DND-41 (cell line): Measurements from ENCODE around the gene GTF3C2.
A peak's percentile ranks its signal among the peaks of the same experiment; 100 is the strongest.

Experiments used
- ATAC-seq: fragments of 200-7000 bp; cut with Tn5 transposase; 3 replicates; pipeline ENCODE4 v1.9.1; 2021; ENCODE audit warnings: low read depth; ENCODE audit not compliant: insufficient read depth
- DNase-seq: peaks from one replicate; pipeline ENCODE4 v3.0.0-alpha.2; 2020
- H2AFZ ChIP-seq: 2 replicates; pipeline ENCODE4 v1.6.0; 2012; ENCODE audit warnings: low read depth, low read length
- H3K27ac ChIP-seq: 2 replicates; pipeline ENCODE4 v1.5.1; 2012; ENCODE audit warnings: low read length, inconsistent platforms
- H3K27me3 ChIP-seq: fragments of 200-600 bp; sonication (generic); 2 replicates; pipeline ENCODE4 v1.6.0; 2012; ENCODE audit warnings: low read length, mild to moderate bottlenecking, inconsistent platforms; ENCODE audit not compliant: insufficient read depth, poor library complexity
- H3K36me3 ChIP-seq: 2 replicates; pipeline ENCODE4 v1.5.1; 2012; ENCODE audit warnings: low read length, inconsistent platforms; ENCODE audit not compliant: insufficient read depth
- H3K4me1 ChIP-seq: 2 replicates; pipeline ENCODE4 v1.5.1; 2012; ENCODE audit warnings: mild to moderate bottlenecking, low read length; ENCODE audit not compliant: insufficient read depth
- H3K4me2 ChIP-seq: 2 replicates; pipeline ENCODE4 v1.6.0; 2012; ENCODE audit warnings: mild to moderate bottlenecking, moderate library complexity, low read length, inconsistent platforms; ENCODE audit not compliant: insufficient read depth
- H3K4me3 ChIP-seq, 2 experiments: fragments of 200-600 bp in 1 of 2; shearing (Covaris generic) in 1 of 2; 2 replicates each; pipeline ENCODE4 v1.5.1; 2012 to 2016; ENCODE audit warnings: inconsistent platforms in 2 of 2, low read length in 2 of 2, mild to moderate bottlenecking in 2 of 2, low read depth in 1 of 2, moderate library complexity in 1 of 2
- H3K79me2 ChIP-seq: 2 replicates; pipeline ENCODE4 v1.6.0; 2012; ENCODE audit warnings: low read length, inconsistent platforms; ENCODE audit not compliant: insufficient read depth
- H3K9ac ChIP-seq: 2 replicates; pipeline ENCODE4 v1.6.0; 2012; ENCODE audit warnings: low read depth, mild to moderate bottlenecking, inconsistent platforms, low read length, moderate library complexity
- H3K9me3 ChIP-seq: 2 replicates; pipeline ENCODE4 v1.5.1; 2012; ENCODE audit warnings: low read length, moderate library complexity, mild to moderate bottlenecking, inconsistent platforms; ENCODE audit not compliant: insufficient read depth, severe bottlenecking
- H4K20me1 ChIP-seq: 2 replicates; pipeline ENCODE4 v1.6.0; 2012; ENCODE audit warnings: low read length; ENCODE audit not compliant: insufficient read depth
- EZH2 ChIP-seq: IDR thresholded peaks from 3 replicates; pipeline ENCODE4 v1.6.1; 2012; ENCODE audit warnings: borderline replicate concordance, low read depth, mild to moderate bottlenecking, moderate library complexity, low read length, inconsistent platforms; ENCODE audit not compliant: severe bottlenecking
- TF ChIP-seq, protein P1 (sequence below): IDR thresholded peaks from 2 replicates; pipeline ENCODE4 v1.5.1; 2012; ENCODE audit warnings: borderline replicate concordance, low read length, moderate library complexity, mild to moderate bottlenecking; ENCODE audit not compliant: poor library complexity, severe bottlenecking; ENCODE audit errors: extremely low read depth

The GTF3C2 gene, protein sequence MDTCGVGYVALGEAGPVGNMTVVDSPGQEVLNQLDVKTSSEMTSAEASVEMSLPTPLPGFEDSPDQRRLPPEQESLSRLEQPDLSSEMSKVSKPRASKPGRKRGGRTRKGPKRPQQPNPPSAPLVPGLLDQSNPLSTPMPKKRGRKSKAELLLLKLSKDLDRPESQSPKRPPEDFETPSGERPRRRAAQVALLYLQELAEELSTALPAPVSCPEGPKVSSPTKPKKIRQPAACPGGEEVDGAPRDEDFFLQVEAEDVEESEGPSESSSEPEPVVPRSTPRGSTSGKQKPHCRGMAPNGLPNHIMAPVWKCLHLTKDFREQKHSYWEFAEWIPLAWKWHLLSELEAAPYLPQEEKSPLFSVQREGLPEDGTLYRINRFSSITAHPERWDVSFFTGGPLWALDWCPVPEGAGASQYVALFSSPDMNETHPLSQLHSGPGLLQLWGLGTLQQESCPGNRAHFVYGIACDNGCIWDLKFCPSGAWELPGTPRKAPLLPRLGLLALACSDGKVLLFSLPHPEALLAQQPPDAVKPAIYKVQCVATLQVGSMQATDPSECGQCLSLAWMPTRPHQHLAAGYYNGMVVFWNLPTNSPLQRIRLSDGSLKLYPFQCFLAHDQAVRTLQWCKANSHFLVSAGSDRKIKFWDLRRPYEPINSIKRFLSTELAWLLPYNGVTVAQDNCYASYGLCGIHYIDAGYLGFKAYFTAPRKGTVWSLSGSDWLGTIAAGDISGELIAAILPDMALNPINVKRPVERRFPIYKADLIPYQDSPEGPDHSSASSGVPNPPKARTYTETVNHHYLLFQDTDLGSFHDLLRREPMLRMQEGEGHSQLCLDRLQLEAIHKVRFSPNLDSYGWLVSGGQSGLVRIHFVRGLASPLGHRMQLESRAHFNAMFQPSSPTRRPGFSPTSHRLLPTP

DNA sequence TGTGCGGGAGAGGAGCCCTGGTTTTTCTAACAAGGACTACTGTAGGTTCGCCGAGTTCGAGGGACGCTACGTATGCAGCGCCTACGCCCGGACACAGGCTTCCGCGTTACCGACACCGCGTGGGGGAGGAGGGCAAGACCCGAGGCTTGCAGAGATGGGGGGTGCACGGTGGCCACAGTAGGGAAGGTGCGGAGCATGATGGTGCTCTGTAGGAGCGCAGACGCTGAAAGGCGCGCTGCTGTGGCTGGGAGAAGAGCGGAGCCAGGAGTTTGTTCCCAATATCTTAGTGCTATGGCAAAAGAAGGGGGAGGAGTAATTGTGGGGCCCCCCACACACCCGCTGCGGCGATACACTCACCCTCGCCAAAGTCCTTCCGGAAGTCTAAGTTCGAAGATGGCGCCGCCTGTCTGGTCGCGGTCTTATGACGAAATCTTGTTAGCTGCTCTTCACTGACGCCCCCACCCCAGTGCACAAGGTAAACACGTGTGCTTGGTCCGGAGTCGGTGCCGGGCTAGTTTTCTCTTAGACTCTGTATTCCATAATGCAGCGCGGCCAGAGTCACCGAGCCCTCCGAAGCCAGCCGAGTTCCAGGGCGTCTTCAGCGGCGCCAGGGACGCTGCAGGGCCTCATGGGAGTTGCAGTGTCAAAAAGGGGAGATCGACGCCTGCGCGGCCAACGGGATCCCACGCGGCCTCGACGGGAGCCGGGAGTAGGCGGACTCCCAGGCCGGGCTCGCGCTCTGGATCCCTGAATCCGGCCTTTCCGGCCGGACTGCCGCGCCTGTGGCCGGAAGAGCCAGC lies at the start of gene GTF3C2:
Gene GTF3C2 (minus strand): TSS at position 383 of the 800 bp plus-strand sequence. CDS start 13,210 bp downstream, outside the sequence.
- Histone ChIP-seq H3K4me1 (peaks cover 33% of the 10 kb centered on the region), H3K4me2 (peak within 1 kb of the TSS; percentile 82), H3K36me3 (peaks cover 6% of the 10 kb centered on the region), H3K79me2 (peaks cover 75% of the 10 kb centered on the region), H3K9ac (peak within 1 kb of the TSS; percentile 80), H3K27me3 (no peaks in the 10 kb centered on the region), H4K20me1 (peaks cover 15% of the 10 kb centered on the region; the same call in 1 of the 2 replicates), H2AFZ (peak within 1 kb of the TSS; percentile 88), H3K9me3 (no peaks in the 10 kb centered on the region), H3K4me3 (peak within 1 kb of the TSS; percentile 74 to 94), H3K27ac (peak within 1 kb of the TSS; percentile 92)
- TF ChIP-seq, protein P1, sequence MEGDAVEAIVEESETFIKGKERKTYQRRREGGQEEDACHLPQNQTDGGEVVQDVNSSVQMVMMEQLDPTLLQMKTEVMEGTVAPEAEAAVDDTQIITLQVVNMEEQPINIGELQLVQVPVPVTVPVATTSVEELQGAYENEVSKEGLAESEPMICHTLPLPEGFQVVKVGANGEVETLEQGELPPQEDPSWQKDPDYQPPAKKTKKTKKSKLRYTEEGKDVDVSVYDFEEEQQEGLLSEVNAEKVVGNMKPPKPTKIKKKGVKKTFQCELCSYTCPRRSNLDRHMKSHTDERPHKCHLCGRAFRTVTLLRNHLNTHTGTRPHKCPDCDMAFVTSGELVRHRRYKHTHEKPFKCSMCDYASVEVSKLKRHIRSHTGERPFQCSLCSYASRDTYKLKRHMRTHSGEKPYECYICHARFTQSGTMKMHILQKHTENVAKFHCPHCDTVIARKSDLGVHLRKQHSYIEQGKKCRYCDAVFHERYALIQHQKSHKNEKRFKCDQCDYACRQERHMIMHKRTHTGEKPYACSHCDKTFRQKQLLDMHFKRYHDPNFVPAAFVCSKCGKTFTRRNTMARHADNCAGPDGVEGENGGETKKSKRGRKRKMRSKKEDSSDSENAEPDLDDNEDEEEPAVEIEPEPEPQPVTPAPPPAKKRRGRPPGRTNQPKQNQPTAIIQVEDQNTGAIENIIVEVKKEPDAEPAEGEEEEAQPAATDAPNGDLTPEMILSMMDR: peak; percentile 6
- TF ChIP-seq EZH2: no peak
- ATAC-seq (peak; percentile 87), DNase-seq (peak; percentile 93)

DNA sequence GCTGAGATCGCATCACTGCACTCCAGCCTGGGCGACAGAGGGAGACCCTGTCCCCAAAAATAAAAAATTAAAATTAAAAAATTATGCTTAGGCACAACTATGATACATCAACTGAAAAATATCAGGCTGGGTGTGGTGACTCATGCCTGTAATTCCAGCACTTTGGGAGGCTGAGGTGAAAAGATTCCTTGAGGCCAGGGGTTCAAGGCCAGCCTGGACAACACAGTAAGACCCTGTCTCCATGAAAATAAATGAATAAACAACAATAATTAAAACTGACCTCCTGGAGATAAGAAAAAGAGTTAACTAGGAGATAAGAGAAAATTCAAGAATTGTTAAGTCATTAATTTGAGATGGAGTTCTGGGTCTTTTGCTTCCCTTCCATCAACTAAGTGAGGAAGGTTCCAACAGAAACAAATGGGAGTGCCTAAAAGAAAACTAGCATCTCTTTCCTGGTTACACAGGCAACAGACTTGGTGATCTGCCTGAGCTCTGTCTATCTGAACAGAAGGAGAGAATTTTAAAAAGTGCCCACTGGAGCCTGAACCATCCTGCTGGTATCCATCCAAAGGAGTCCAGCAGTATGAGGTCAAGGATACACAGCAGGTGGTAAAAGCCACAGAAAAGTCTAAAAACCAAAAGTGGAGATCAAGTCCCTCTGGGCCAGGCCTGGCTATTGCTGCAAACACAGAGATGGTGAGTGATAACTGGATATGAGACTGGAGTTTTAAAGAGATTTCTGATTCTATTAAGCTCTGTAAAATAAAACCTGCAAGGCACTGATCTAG lies 44.0 kb upstream of the GTF3C2 start:
- DNase-seq (no peak), ATAC-seq (no peak)
- H3K27me3 ChIP-seq: no peaks in the 10 kb centered on the region
- no peaks in the 10 kb centered on the region for H3K9me3 ChIP-seq
- H4K20me1 ChIP-seq: peaks cover 78% of the 10 kb centered on the region
- H3K4me2 ChIP-seq: no peak overlapping the region
- no peak overlapping the region for H3K4me3 ChIP-seq
- no peak overlapping the region for H3K9ac ChIP-seq
- H3K27ac ChIP-seq: no peak overlapping the region
- 0 out of 2 replicates have a peak, but pooled peaks cover 4% of the 10 kb centered on the region for H3K4me1 ChIP-seq
- TF ChIP-seq EZH2: no peak
- TF ChIP-seq, protein P1: no peak
- peaks cover 100% of the 10 kb centered on the region for H3K79me2 ChIP-seq
- peaks cover 21% of the 10 kb centered on the region for H3K36me3 ChIP-seq
- no peak overlapping the region for H2AFZ ChIP-seq

DNA sequence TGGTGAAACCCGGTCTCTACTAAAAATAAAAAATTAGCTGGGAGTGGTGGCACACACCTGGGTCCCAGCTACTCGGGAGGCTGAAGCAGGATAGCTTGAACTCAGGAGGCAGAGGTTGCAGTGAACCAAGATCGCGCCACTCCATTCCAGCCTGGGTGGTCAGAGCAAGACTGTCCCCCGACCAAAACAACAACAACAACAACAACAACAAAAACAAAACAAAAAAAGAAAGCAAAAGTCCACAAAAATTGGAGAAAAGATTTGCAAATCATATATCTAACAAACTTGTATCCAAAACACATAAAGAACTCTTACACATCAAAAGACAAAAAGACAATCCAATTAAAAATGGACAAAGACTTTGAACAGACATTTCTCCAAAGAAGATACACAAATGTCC lies 42.4 kb upstream of the GTF3C2 start:
- Histone ChIP-seq H3K4me2 (no peak overlapping the region), H3K27me3 (no peaks in the 10 kb centered on the region), H2AFZ (no peak overlapping the region), H3K9me3 (no peaks in the 10 kb centered on the region), H3K9ac (no peak overlapping the region), H4K20me1 (peaks cover 79% of the 10 kb centered on the region; the same call in 1 of the 2 replicates), H3K4me1 (no peaks in the 10 kb centered on the region), H3K4me3 (no peak overlapping the region), H3K36me3 (peaks cover 20% of the 10 kb centered on the region), H3K27ac (no peak overlapping the region), H3K79me2 (peaks cover 100% of the 10 kb centered on the region)
- ATAC-seq (no peak), DNase-seq (no peak)
- TF ChIP-seq, protein P1: no peak
- no peak for TF ChIP-seq EZH2
